ENCODE measurements around the gene KIZ.

The KIZ gene

GRCh38 chr20:21104921-21105320 is 21.0 kb upstream of the KIZ start:
- no peak for DNase-seq (ENCODE audit: low spot score)

GRCh38 chr20:21105429-21106170 is 20.3 kb upstream of the KIZ start:
- no peak for DNase-seq (ENCODE audit: low spot score)

GRCh38 chr20:21106171-21107017 is 19.5 kb upstream of the KIZ start, which contains the start of gene LINC00237:
TSS of gene LINC00237 (minus strand) at chr20:21106358.
- no peak for DNase-seq (ENCODE audit: low spot score)

GRCh38 chr20:21109144-21109543 is 16.7 kb upstream of the KIZ start:
- DNase-seq (ENCODE audit: low spot score): no peak

GRCh38 chr20:21110811-21111210 is 15.1 kb upstream of the KIZ start:
- DNase-seq (ENCODE audit: low spot score): no peak

- no peak for DNase-seq (ENCODE audit: low spot score)
Observed at GRCh38 chr20:21111416-21111815, 14.5 kb upstream of the KIZ start.

GRCh38 chr20:21113697-21114096 is 12.2 kb upstream of the KIZ start:
- DNase-seq (ENCODE audit: low spot score): no peak

- no peak for DNase-seq (ENCODE audit: low spot score)
Observed at GRCh38 chr20:21114584-21114983, 11.3 kb upstream of the KIZ start.

GRCh38 chr20:21117521-21117920 is 8.4 kb upstream of the KIZ start:
- no peak for DNase-seq (ENCODE audit: low spot score)

- no peak for DNase-seq (ENCODE audit: low spot score)
Observed at GRCh38 chr20:21118138-21118537, 7.7 kb upstream of the KIZ start.

GRCh38 chr20:21118782-21119181 is 7.1 kb upstream of the KIZ start:
- no peak for DNase-seq (ENCODE audit: low spot score)

GRCh38 chr20:21124190-21124589 is 1.7 kb upstream of the KIZ start:
- DNase-seq (ENCODE audit: low spot score): no peak

- no peak for DNase-seq (ENCODE audit: low spot score)
Observed at GRCh38 chr20:21125072-21125848, 622 bp upstream of the KIZ start.

- DNase-seq (ENCODE audit: low spot score): no peak
Observed at GRCh38 chr20:21126581-21126870, 644 bp downstream of the KIZ start.

GRCh38 chr20:21127201-21127981 is 1.5 kb downstream of the KIZ start:
- DNase-seq (ENCODE audit: low spot score): no peak

GRCh38 chr20:21129861-21130260 is 4.0 kb downstream of the KIZ start:
- no peak for DNase-seq (ENCODE audit: low spot score)

- DNase-seq (ENCODE audit: low spot score): no peak
Observed at GRCh38 chr20:21133404-21133803, 7.5 kb downstream of the KIZ start.

- no peak for DNase-seq (ENCODE audit: low spot score)
Observed at GRCh38 chr20:21133917-21134622, 8.2 kb downstream of the KIZ start.

GRCh38 chr20:21134883-21135493 is 9.1 kb downstream of the KIZ start:
- no peak for DNase-seq (ENCODE audit: low spot score)

- no peak for DNase-seq (ENCODE audit: low spot score)
Observed at GRCh38 chr20:21136015-21136732, 10.3 kb downstream of the KIZ start.
